ENCODE results near the gene SWT1.

DNA sequence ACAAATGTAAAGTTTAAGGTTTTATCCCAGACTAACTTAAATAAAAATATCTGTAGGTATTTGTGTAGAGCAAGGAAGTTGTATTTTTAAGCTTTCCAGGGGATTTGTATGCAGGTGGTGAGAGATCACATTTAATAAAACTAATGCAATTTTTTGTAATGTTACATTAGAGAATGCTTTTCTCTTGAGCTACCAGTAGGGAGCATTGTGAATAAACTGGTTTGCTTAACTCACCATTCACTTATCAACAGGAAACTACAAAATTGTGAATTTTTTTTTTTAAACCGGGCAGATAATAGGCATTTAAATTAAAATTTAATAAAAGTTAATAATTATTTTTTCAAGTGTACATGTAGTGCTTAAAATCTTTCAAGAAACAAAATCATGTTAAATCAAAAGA, 81.5 kb downstream of the SWT1 start:
- TF ChIP-seq, protein P1, sequence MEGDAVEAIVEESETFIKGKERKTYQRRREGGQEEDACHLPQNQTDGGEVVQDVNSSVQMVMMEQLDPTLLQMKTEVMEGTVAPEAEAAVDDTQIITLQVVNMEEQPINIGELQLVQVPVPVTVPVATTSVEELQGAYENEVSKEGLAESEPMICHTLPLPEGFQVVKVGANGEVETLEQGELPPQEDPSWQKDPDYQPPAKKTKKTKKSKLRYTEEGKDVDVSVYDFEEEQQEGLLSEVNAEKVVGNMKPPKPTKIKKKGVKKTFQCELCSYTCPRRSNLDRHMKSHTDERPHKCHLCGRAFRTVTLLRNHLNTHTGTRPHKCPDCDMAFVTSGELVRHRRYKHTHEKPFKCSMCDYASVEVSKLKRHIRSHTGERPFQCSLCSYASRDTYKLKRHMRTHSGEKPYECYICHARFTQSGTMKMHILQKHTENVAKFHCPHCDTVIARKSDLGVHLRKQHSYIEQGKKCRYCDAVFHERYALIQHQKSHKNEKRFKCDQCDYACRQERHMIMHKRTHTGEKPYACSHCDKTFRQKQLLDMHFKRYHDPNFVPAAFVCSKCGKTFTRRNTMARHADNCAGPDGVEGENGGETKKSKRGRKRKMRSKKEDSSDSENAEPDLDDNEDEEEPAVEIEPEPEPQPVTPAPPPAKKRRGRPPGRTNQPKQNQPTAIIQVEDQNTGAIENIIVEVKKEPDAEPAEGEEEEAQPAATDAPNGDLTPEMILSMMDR (IDR thresholded peaks at IDR 0.05) = peak; percentile 46; the same call in 1 of the 2 replicates
- TF ChIP-seq, protein P2, sequence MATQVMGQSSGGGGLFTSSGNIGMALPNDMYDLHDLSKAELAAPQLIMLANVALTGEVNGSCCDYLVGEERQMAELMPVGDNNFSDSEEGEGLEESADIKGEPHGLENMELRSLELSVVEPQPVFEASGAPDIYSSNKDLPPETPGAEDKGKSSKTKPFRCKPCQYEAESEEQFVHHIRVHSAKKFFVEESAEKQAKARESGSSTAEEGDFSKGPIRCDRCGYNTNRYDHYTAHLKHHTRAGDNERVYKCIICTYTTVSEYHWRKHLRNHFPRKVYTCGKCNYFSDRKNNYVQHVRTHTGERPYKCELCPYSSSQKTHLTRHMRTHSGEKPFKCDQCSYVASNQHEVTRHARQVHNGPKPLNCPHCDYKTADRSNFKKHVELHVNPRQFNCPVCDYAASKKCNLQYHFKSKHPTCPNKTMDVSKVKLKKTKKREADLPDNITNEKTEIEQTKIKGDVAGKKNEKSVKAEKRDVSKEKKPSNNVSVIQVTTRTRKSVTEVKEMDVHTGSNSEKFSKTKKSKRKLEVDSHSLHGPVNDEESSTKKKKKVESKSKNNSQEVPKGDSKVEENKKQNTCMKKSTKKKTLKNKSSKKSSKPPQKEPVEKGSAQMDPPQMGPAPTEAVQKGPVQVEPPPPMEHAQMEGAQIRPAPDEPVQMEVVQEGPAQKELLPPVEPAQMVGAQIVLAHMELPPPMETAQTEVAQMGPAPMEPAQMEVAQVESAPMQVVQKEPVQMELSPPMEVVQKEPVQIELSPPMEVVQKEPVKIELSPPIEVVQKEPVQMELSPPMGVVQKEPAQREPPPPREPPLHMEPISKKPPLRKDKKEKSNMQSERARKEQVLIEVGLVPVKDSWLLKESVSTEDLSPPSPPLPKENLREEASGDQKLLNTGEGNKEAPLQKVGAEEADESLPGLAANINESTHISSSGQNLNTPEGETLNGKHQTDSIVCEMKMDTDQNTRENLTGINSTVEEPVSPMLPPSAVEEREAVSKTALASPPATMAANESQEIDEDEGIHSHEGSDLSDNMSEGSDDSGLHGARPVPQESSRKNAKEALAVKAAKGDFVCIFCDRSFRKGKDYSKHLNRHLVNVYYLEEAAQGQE (IDR thresholded peaks at IDR 0.05; ENCODE audit: insufficient read depth in 1 of 2, low read depth in 2 of 2, low read length in 1 of 2) = no peak

Measured in Panc1 (cell line).